K562 (cell line): ENCODE data around the gene PPP1R3G.

Experiments
- JUND ChIP-seq, 2 experiments: IDR thresholded peaks; 2 replicates in 1 of 2; 3 replicates in 1 of 2; pipeline ENCODE4 v1.6.1; 2011; ENCODE audit warnings: borderline replicate concordance in 2 of 2, low read depth in 2 of 2, low read length in 2 of 2, improper control_type of control experiment in 1 of 2, missing biosample characterization in 1 of 2, missing genetic modification characterization in 1 of 2, missing genetic modification reagents in 1 of 2
- NFYB ChIP-seq: IDR thresholded peaks from 2 replicates; pipeline ENCODE4 v1.6.1; 2011; ENCODE audit warnings: mild to moderate bottlenecking, moderate library complexity; ENCODE audit not compliant: insufficient read length; ENCODE audit errors: extremely low read depth
- POLR2AphosphoS5 ChIP-seq: IDR thresholded peaks from 2 replicates; pipeline ENCODE4 v1.6.1; 2011; ENCODE audit warnings: mild to moderate bottlenecking, low read depth, low read length, moderate library complexity; ENCODE audit not compliant: control insufficient read depth, insufficient read depth
- SAFB ChIP-seq: fragments of 200-400 bp; formaldehyde crosslinking; IDR thresholded peaks from 2 replicates; pipeline ENCODE4 v1.6.1; 2017; ENCODE audit warnings: low read depth, low read length, borderline replicate concordance
- SAFB2 ChIP-seq: fragments of 200-400 bp; formaldehyde crosslinking; IDR thresholded peaks from 2 replicates; pipeline ENCODE4 v1.6.1; 2018; ENCODE audit warnings: borderline replicate concordance, low read length, low read depth, moderate library complexity; ENCODE audit not compliant: severe bottlenecking
- SPI1 ChIP-seq: IDR thresholded peaks from 2 replicates; pipeline ENCODE4 v1.6.1; 2011; ENCODE audit warnings: low read depth, low read length, control low read depth, borderline replicate concordance
- ZNF274 ChIP-seq: IDR thresholded peaks from 2 replicates; pipeline ENCODE4 v1.6.1; 2011; ENCODE audit warnings: low read depth, mild to moderate bottlenecking, low read length, moderate library complexity, borderline replicate concordance
- ZNF316 ChIP-seq: fragments of 450-650 bp; IDR thresholded peaks from 2 replicates; pipeline ENCODE4 v1.6.1; 2016
- TF ChIP-seq, protein P1 (sequence below), 3 experiments: IDR thresholded peaks in 2 of 3; conservative IDR thresholded peaks in 1 of 3; 2 replicates each; pipeline ENCODE4 v1.5.1; 2011 to 2012; ENCODE audit warnings: low read length in 3 of 3, mild to moderate bottlenecking in 3 of 3, control low read depth in 2 of 3, improper control_type of control experiment in 1 of 3, inconsistent platforms in 1 of 3, low read depth in 1 of 3, mixed read lengths in 1 of 3, moderate library complexity in 1 of 3; ENCODE audit not compliant: insufficient read depth in 2 of 3

DNA sequence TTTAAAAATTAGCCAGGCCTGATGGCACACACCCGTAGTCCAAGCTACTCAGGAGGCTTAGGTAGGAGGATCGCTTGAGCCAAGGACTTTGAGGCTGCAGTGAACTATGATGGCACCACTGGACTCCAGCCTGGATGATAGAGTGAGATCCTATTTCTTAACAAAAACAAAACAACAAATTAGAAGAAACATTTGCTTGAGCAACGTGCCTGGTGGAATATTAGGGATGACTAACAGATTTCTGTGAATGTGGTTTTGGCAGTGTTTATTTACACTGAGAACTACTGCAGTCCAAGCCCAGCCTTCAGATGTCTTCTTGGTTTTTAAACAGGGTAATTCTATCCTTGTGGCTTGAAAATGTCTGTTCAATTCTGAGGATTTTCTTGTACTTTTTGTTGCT, 9.2 kb downstream of the PPP1R3G start:
- TF ChIP-seq POLR2AphosphoS5 (no peak), ZNF274 (no peak), NFYB (no peak), SAFB2 (no peak), JUND (IDR thresholded peaks at IDR 0.05; ENCODE audit: borderline replicate concordance, low read depth, low read length) (no peak), JUND (tag; IDR thresholded peaks at IDR 0.05; ENCODE audit: borderline replicate concordance, low read depth, low read length) (no peak), ZNF316 (no peak), SAFB (no peak), SPI1 (no peak)
- TF ChIP-seq, protein P1, sequence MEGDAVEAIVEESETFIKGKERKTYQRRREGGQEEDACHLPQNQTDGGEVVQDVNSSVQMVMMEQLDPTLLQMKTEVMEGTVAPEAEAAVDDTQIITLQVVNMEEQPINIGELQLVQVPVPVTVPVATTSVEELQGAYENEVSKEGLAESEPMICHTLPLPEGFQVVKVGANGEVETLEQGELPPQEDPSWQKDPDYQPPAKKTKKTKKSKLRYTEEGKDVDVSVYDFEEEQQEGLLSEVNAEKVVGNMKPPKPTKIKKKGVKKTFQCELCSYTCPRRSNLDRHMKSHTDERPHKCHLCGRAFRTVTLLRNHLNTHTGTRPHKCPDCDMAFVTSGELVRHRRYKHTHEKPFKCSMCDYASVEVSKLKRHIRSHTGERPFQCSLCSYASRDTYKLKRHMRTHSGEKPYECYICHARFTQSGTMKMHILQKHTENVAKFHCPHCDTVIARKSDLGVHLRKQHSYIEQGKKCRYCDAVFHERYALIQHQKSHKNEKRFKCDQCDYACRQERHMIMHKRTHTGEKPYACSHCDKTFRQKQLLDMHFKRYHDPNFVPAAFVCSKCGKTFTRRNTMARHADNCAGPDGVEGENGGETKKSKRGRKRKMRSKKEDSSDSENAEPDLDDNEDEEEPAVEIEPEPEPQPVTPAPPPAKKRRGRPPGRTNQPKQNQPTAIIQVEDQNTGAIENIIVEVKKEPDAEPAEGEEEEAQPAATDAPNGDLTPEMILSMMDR (IDR thresholded peaks at IDR 0.05 in 2 of 3, conservative IDR thresholded peaks at IDR 0.05 in 1 of 3; ENCODE audit: insufficient read depth in 2 of 3, low read depth in 1 of 3, low read length in 3 of 3), result no peak
